ENCODE measurements around the gene POU6F2. TPM values are rescaled to one million over a fixed set of nuclear protein-coding genes. Genes with fewer than 3 reads are reported as not detected.
"Not testable (repeated sequence)": the region's sequence is repeated elsewhere in the genome, so short reads cannot be mapped to it uniquely, and the experiment has no call there.

Gene POU6F2
- total RNA-seq, 3 donors from 2014 or later, result under 0.01 TPM; not detected in 2

GRCh38 chr7:39005036-39005435 lies 27.3 kb downstream of the POU6F2 start:
- H3K4me3 ChIP-seq, result no peak overlapping the region
- H3K27ac ChIP-seq, result no peak overlapping the region
- no peak for TF ChIP-seq POLR2AphosphoS5 (IDR thresholded peaks at IDR 0.05)
- TF ChIP-seq POLR2A (IDR thresholded peaks at IDR 0.05), result no peak
- TF ChIP-seq, protein P1, sequence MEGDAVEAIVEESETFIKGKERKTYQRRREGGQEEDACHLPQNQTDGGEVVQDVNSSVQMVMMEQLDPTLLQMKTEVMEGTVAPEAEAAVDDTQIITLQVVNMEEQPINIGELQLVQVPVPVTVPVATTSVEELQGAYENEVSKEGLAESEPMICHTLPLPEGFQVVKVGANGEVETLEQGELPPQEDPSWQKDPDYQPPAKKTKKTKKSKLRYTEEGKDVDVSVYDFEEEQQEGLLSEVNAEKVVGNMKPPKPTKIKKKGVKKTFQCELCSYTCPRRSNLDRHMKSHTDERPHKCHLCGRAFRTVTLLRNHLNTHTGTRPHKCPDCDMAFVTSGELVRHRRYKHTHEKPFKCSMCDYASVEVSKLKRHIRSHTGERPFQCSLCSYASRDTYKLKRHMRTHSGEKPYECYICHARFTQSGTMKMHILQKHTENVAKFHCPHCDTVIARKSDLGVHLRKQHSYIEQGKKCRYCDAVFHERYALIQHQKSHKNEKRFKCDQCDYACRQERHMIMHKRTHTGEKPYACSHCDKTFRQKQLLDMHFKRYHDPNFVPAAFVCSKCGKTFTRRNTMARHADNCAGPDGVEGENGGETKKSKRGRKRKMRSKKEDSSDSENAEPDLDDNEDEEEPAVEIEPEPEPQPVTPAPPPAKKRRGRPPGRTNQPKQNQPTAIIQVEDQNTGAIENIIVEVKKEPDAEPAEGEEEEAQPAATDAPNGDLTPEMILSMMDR (IDR thresholded peaks at IDR 0.05), result no peak
- no peaks in the 10 kb centered on the region for H3K9me3 ChIP-seq
- H3K36me3 ChIP-seq, result no peaks in the 10 kb centered on the region
- H3K4me1 ChIP-seq, result no peaks in the 10 kb centered on the region
- intact Hi-C loops (cut with DNase I; ENCODE audit: low total_unique reads), result no loop called here
- no peaks in the 10 kb centered on the region for H3K27me3 ChIP-seq
- DNase-seq (ENCODE audit: low spot score in 2 of 2), result no peak

GRCh38 chr7:39005461-39005860 lies 27.8 kb downstream of the POU6F2 start:
- H3K36me3 ChIP-seq, result no peaks in the 10 kb centered on the region
- intact Hi-C loops (cut with DNase I; ENCODE audit: low total_unique reads), result no loop called here

DNA sequence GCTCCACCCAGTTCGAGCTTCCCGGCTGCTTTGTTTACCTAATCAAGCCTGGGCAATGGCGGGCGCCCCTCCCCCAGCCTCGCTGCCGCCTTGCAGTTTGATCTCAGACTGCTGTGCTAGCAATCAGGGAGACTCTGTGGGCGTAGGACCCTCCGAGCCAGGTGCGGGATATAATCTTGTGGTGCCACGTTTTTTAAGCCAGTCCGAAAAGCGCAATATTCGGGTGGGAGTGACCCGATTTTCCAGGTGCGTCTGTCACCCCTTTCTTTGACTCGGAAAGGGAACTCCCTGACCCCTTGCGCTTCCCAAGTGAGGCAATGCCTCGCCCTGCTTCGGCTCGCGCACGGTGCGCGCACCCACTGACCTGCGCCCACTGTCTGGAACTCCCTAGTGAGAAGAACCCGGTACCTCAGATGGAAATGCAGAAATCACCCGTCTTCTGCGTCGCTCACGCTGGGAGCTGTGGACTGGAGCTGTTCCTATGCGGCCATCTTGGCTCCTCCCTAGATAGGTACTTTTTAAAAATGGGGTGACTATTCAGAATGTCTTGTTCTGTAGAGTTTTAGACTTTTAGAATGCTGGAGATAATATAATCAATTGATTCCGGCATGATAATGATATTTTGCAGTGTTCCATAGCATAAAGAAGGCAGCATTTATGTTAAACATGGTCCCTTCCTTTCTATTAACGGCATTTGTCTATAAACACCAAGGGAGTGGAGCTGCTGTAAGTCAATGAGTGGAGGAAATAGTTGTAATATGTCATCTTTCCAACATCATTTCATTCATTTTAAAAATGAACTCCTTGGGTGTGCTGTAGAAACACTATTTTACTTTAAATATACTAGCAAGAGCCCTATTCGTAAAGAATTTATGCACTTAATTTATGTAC lies 35.6 kb downstream of the POU6F2 start:
- H3K4me3 ChIP-seq; intact Hi-C loops (cut with DNase I; ENCODE audit: low total_unique reads); H3K27ac ChIP-seq: not testable (repeated sequence)

More at GRCh38 chr7:39005461-39005860, 27.8 kb downstream of the POU6F2 start:
- Histone ChIP-seq H3K4me3 (no peak overlapping the region), H3K9me3 (no peaks in the 10 kb centered on the region), H3K4me1 (no peaks in the 10 kb centered on the region), H3K27me3 (no peaks in the 10 kb centered on the region), H3K27ac (no peak overlapping the region)
- TF ChIP-seq, protein P1 (IDR thresholded peaks at IDR 0.05), result no peak
- TF ChIP-seq POLR2A (IDR thresholded peaks at IDR 0.05) (no peak), POLR2AphosphoS5 (IDR thresholded peaks at IDR 0.05) (no peak)
- no peak for DNase-seq (ENCODE audit: low spot score in 2 of 2)

GRCh38 chr7:39016609-39017008 lies 38.9 kb downstream of the POU6F2 start:
- no peak overlapping the region for H3K4me3 ChIP-seq
- no peak overlapping the region for H3K27ac ChIP-seq
- no peaks in the 10 kb centered on the region for H3K27me3 ChIP-seq
- no peaks in the 10 kb centered on the region for H3K4me1 ChIP-seq
- H3K36me3 ChIP-seq, result no peaks in the 10 kb centered on the region
- intact Hi-C loops (cut with DNase I; ENCODE audit: low total_unique reads), result no loop called here
- H3K9me3 ChIP-seq, result no peaks in the 10 kb centered on the region
- DNase-seq (ENCODE audit: low spot score in 2 of 2), result peak; percentile 18 to 51
- no peak for TF ChIP-seq POLR2A (IDR thresholded peaks at IDR 0.05)
- TF ChIP-seq, protein P1 (IDR thresholded peaks at IDR 0.05), result no peak
- TF ChIP-seq POLR2AphosphoS5 (IDR thresholded peaks at IDR 0.05), result no peak

More for the DNA sequence above, 35.6 kb downstream of the POU6F2 start:
- not testable (repeated sequence) for H3K9me3 ChIP-seq; DNase-seq (ENCODE audit: low spot score in 2 of 2); H3K4me1 ChIP-seq; H3K36me3 ChIP-seq; H3K27me3 ChIP-seq

DNA sequence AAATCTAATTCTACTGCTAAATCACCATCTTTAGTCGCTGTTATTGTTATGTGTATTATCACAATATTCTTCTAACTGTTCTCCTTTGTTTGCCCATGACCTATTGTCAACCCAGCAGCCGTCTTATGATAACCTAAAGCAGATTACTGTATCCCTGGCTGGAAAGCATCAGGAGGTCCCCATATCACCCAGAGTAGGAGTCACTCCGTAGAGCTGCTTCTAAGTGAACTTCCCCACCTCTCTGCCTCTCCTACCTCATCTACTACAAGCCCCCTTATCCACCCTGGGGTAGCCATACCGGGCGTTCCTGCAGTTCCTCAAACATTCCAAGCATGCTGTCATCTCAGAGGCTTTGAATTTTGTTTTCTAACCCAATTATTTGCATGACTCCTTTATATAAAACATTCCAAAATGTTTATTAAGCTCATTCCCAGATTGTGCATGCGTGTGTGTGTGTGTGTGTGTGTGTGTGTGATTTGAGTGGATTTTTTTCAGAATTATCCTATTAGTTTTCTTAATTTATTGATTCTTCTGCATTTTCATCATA lies 39.7 kb downstream of the POU6F2 start:
- TF ChIP-seq POLR2A (IDR thresholded peaks at IDR 0.05), result no peak
- TF ChIP-seq POLR2AphosphoS5 (IDR thresholded peaks at IDR 0.05), result no peak
- TF ChIP-seq, protein P1 (IDR thresholded peaks at IDR 0.05), result no peak
- DNase-seq (ENCODE audit: low spot score in 2 of 2), result no peak
- Histone ChIP-seq H3K27me3 (no peaks in the 10 kb centered on the region), H3K27ac (no peak overlapping the region), H3K4me1 (no peaks in the 10 kb centered on the region), H3K9me3 (peaks cover 0 to 1% of the 10 kb centered on the region in 2 donors), H3K36me3 (no peaks in the 10 kb centered on the region), H3K4me3 (no peak overlapping the region)
- intact Hi-C loops (cut with DNase I; ENCODE audit: low total_unique reads), result no loop called here

All from breast epithelium (tissue), 4 donors.